SU-DHL-6 (cell line): Measurements from ENCODE around the gene PRRG2.

Experiments
- H2AFZ ChIP-seq: fragments of 200-600 bp; sonication (generic); 2 replicates; pipeline ENCODE4 v1.6.1; 2014; ENCODE audit warnings: low read depth, mild to moderate bottlenecking, moderate library complexity, mixed read lengths, antibody characterized with exemption, low read length; ENCODE audit not compliant: severe bottlenecking
- H3F3A ChIP-seq: fragments of 200-600 bp; shearing (Covaris generic); 2 replicates; pipeline ENCODE4 v1.6.0; 2016; ENCODE audit warnings: antibody characterized with exemption, mild to moderate bottlenecking; ENCODE audit not compliant: insufficient read depth
- H3K27ac ChIP-seq: fragments of 200-600 bp; sonication (generic); 2 replicates; pipeline ENCODE4 v1.5.1; 2016; ENCODE audit warnings: low read depth, mild to moderate bottlenecking, low read length, moderate library complexity, mixed read lengths
- H3K27me3 ChIP-seq: fragments of 200-600 bp; sonication (generic), shearing (Covaris generic); 2 replicates; pipeline ENCODE4 v1.6.0; 2014; ENCODE audit warnings: mild to moderate bottlenecking, low read length
- H3K36me3 ChIP-seq: fragments of 200-600 bp; sonication (generic); 2 replicates; pipeline ENCODE4 v1.6.1; 2014; ENCODE audit warnings: mild to moderate bottlenecking, low read length, mixed read lengths
- H3K4me2 ChIP-seq: fragments of 300-600, 200-600 bp; shearing (Covaris generic), sonication (generic); 2 replicates; pipeline ENCODE4 v1.6.0; 2014; ENCODE audit warnings: low read length, low read depth, mild to moderate bottlenecking; ENCODE audit not compliant: poor library complexity, severe bottlenecking
- H3K4me3 ChIP-seq: fragments of 200-600 bp; sonication (generic); 2 replicates; pipeline ENCODE4 v1.5.1; 2014; ENCODE audit warnings: antibody characterized with exemption, low read length, mild to moderate bottlenecking, mixed read lengths; ENCODE audit not compliant: insufficient read depth, poor library complexity, severe bottlenecking
- H3K79me2 ChIP-seq: fragments of 200-600 bp; sonication (generic); 2 replicates; pipeline ENCODE4 v1.6.1; 2014; ENCODE audit warnings: mild to moderate bottlenecking, low read length, moderate library complexity; ENCODE audit not compliant: insufficient read depth
- H3K9ac ChIP-seq: fragments of 200-600 bp; sonication (generic); 2 replicates; pipeline ENCODE4 v1.7.0; 2014; ENCODE audit warnings: mild to moderate bottlenecking, low read length
- H3K9me2 ChIP-seq: fragments of 200-600 bp; sonication (generic); replicated peaks from 2 replicates; pipeline ENCODE4 v1.6.1; 2014; ENCODE audit warnings: low read length; ENCODE audit not compliant: insufficient read depth
- H3K9me3 ChIP-seq: fragments of 200-600 bp; sonication (generic); 2 replicates; pipeline ENCODE4 v1.6.1; 2014; ENCODE audit warnings: low read length, mixed read lengths; ENCODE audit not compliant: insufficient read depth
- H4K20me1 ChIP-seq: fragments of 200-600 bp; sonication (generic); 2 replicates; pipeline ENCODE4 v1.6.1; 2014; ENCODE audit warnings: low read depth, mild to moderate bottlenecking, antibody characterized with exemption, low read length, moderate library complexity, mixed read lengths
- EZH2phosphoT487 ChIP-seq: fragments of 200-600 bp; sonication (generic), shearing (Covaris generic); conservative IDR thresholded peaks from 2 replicates; pipeline ENCODE4 v1.6.1; 2018; ENCODE audit warnings: mild to moderate bottlenecking, antibody characterized with exemption, low read length, moderate library complexity, mixed read lengths
- TF ChIP-seq, protein P1 (sequence below): fragments of 200-600 bp; sonication (generic); IDR thresholded peaks from one replicate; pipeline ENCODE4 v1.5.1; 2017; ENCODE audit warnings: antibody characterized with exemption, mild to moderate bottlenecking, low read length, moderate library complexity; ENCODE audit not compliant: insufficient read depth, poor library complexity, severe bottlenecking

The PRRG2 gene

DNA sequence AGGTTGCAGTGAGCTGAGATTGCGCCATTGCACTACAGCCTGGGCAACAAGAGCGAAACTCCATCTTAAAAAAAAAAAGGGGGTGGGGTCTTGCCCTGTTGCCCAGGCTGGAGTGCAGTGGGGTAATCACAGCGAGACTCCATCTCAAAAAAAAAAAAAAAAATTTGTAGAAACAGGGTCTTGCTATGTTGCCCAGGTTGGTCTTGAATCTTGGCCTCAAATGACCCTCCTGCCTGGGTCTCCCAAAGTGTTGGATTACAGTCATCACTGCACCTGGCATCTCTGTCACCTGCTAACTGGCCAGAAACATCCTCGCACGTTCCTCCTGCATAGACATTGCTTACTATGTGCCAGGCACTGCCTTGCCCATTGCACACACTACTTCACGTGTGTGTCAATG is 39.2 kb upstream of the PRRG2 start:
- Histone ChIP-seq H3K27me3 (no peaks in the 10 kb centered on the region), H3K36me3 (no peaks in the 10 kb centered on the region), H3K4me3 (no peak overlapping the region), H3K9me2 (no peaks in the 10 kb centered on the region), H3K27ac (no peak overlapping the region), H3F3A (peaks cover 4% of the 10 kb centered on the region; the same call in 1 of the 2 replicates), H3K9me3 (no peaks in the 10 kb centered on the region), H3K4me2 (no peak overlapping the region), H4K20me1 (no peaks in the 10 kb centered on the region), H3K79me2 (no peaks in the 10 kb centered on the region), H3K9ac (no peak overlapping the region), H2AFZ (no peak overlapping the region)
- TF ChIP-seq EZH2phosphoT487: no peak
- TF ChIP-seq, protein P1, sequence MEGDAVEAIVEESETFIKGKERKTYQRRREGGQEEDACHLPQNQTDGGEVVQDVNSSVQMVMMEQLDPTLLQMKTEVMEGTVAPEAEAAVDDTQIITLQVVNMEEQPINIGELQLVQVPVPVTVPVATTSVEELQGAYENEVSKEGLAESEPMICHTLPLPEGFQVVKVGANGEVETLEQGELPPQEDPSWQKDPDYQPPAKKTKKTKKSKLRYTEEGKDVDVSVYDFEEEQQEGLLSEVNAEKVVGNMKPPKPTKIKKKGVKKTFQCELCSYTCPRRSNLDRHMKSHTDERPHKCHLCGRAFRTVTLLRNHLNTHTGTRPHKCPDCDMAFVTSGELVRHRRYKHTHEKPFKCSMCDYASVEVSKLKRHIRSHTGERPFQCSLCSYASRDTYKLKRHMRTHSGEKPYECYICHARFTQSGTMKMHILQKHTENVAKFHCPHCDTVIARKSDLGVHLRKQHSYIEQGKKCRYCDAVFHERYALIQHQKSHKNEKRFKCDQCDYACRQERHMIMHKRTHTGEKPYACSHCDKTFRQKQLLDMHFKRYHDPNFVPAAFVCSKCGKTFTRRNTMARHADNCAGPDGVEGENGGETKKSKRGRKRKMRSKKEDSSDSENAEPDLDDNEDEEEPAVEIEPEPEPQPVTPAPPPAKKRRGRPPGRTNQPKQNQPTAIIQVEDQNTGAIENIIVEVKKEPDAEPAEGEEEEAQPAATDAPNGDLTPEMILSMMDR: no peak

DNA sequence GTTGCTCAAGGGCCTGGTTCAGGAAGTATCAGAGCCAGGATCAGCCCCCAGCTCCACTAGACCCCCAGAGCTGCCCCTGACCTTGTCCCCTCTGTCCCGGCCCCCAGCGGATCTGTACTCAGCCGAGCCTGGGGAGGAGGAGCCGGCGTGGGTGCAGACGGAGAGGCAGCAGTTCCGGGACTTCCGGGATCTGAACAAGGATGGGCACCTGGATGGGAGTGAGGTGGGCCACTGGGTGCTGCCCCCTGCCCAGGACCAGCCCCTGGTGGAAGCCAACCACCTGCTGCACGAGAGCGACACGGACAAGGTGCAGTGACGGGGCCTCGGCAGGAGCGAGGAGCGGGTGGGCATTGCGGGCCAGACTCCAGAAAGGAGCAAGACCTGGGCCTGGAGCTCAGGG is 38.7 kb upstream of the PRRG2 start:
- TF ChIP-seq, protein P1: no peak
- TF ChIP-seq EZH2phosphoT487: no peak
- no peak overlapping the region for H3K4me2 ChIP-seq
- peaks cover 4% of the 10 kb centered on the region; the same call in 1 of the 2 replicates for H3F3A ChIP-seq
- no peaks in the 10 kb centered on the region for H4K20me1 ChIP-seq
- H3K9me2 ChIP-seq: no peaks in the 10 kb centered on the region
- no peak overlapping the region for H2AFZ ChIP-seq
- H3K27ac ChIP-seq: no peak overlapping the region
- H3K79me2 ChIP-seq: no peaks in the 10 kb centered on the region
- no peak overlapping the region for H3K4me3 ChIP-seq
- H3K36me3 ChIP-seq: no peaks in the 10 kb centered on the region
- no peaks in the 10 kb centered on the region for H3K9me3 ChIP-seq
- no peak overlapping the region for H3K9ac ChIP-seq
- H3K27me3 ChIP-seq: no peaks in the 10 kb centered on the region

DNA sequence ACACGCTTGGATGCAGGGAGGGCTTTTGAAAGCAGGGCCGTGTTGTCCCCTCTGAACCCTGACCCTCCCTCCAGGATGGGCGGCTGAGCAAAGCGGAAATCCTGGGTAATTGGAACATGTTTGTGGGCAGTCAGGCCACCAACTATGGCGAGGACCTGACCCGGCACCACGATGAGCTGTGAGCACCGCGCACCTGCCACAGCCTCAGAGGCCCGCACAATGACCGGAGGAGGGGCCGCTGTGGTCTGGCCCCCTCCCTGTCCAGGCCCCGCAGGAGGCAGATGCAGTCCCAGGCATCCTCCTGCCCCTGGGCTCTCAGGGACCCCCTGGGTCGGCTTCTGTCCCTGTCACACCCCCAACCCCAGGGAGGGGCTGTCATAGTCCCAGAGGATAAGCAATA is 38.1 kb upstream of the PRRG2 start:
- H3K9me3 ChIP-seq: no peaks in the 10 kb centered on the region
- no peak for TF ChIP-seq EZH2phosphoT487
- TF ChIP-seq, protein P1: no peak
- no peak overlapping the region for H3K9ac ChIP-seq
- H3K4me3 ChIP-seq: no peak overlapping the region
- H3K9me2 ChIP-seq: no peaks in the 10 kb centered on the region
- no peak overlapping the region for H3K27ac ChIP-seq
- H3K36me3 ChIP-seq: no peaks in the 10 kb centered on the region
- no peak overlapping the region for H2AFZ ChIP-seq
- no peaks in the 10 kb centered on the region for H3K79me2 ChIP-seq
- no peaks in the 10 kb centered on the region for H4K20me1 ChIP-seq
- H3K4me2 ChIP-seq: no peak overlapping the region
- H3K27me3 ChIP-seq: no peaks in the 10 kb centered on the region
- H3F3A ChIP-seq: no peaks in the 10 kb centered on the region
